ENCODE results near the gene GPC5.
"Not testable (repeated sequence)": the region's sequence is repeated elsewhere in the genome, so short reads cannot be mapped to it uniquely, and the experiment has no call there.

The GPC5 gene

GRCh38 chr13:91408971-91409370 lies 10.6 kb downstream of the GPC5 start:
- DNase-seq (ENCODE audit: low spot score), result no peak
- TF ChIP-seq CTCF (IDR thresholded peaks at IDR 0.05), result no peak
- H3K27ac ChIP-seq, result no peak overlapping the region
- H3K4me3 ChIP-seq, result no peak overlapping the region

- not testable (repeated sequence) for H3K27ac ChIP-seq; DNase-seq (ENCODE audit: low spot score); H3K4me3 ChIP-seq
Observed at GRCh38 chr13:91416579-91416978, 18.2 kb downstream of the GPC5 start.

GRCh38 chr13:91417660-91418325 lies 19.4 kb downstream of the GPC5 start:
- TF ChIP-seq CTCF (IDR thresholded peaks at IDR 0.05), result no peak
- H3K27ac ChIP-seq, result no peak overlapping the region
- no peak overlapping the region for H3K4me3 ChIP-seq
- DNase-seq (ENCODE audit: low spot score), result no peak

GRCh38 chr13:91426913-91427312 lies 28.5 kb downstream of the GPC5 start:
- no peak for DNase-seq (ENCODE audit: low spot score)
- no peak for TF ChIP-seq CTCF (IDR thresholded peaks at IDR 0.05)
- Histone ChIP-seq H3K4me3 (no peak overlapping the region), H3K27ac (no peak overlapping the region)

- not testable (repeated sequence) for H3K27ac ChIP-seq; DNase-seq (ENCODE audit: low spot score)
Observed at GRCh38 chr13:91438674-91439073, 40.3 kb downstream of the GPC5 start.

GRCh38 chr13:91450913-91451312 lies 52.5 kb downstream of the GPC5 start:
- no peak overlapping the region for H3K27ac ChIP-seq
- TF ChIP-seq CTCF (IDR thresholded peaks at IDR 0.05), result no peak
- DNase-seq (ENCODE audit: low spot score), result no peak
- no peak overlapping the region for H3K4me3 ChIP-seq

More at GRCh38 chr13:91438674-91439073, 40.3 kb downstream of the GPC5 start:
- not testable (repeated sequence) for H3K4me3 ChIP-seq

GRCh38 chr13:91454666-91455065 lies 56.2 kb downstream of the GPC5 start:
- Histone ChIP-seq H3K27ac (no peak overlapping the region), H3K4me3 (no peak overlapping the region)
- TF ChIP-seq CTCF (IDR thresholded peaks at IDR 0.05), result no peak
- DNase-seq (ENCODE audit: low spot score), result no peak

GRCh38 chr13:91456837-91457236 lies 58.4 kb downstream of the GPC5 start:
- no peak overlapping the region for H3K27ac ChIP-seq
- TF ChIP-seq CTCF (IDR thresholded peaks at IDR 0.05), result no peak

More at GRCh38 chr13:91456837-91457236, 58.4 kb downstream of the GPC5 start:
- no peak for DNase-seq (ENCODE audit: low spot score)
- no peak overlapping the region for H3K4me3 ChIP-seq
